GM19372 (cell line): ENCODE data around the gene TNN.
"Not testable (repeated sequence)": the region's sequence is repeated elsewhere in the genome, so short reads cannot be mapped to it uniquely, and the experiment has no call there.

Source experiments
- ATAC-seq: cut with Tn5 transposase; IDR thresholded peaks from one replicate; pipeline ENCODE4 v1.9.1; 2021; ENCODE audit warnings: mild to moderate bottlenecking, low read depth, moderate library complexity; ENCODE audit not compliant: unreplicated experiment

Gene TNN

GRCh38 chr1:175102166-175102565, 34.5 kb downstream of the TNN start:
- ATAC-seq, result not testable (repeated sequence)

GRCh38 chr1:175106536-175106935, 38.9 kb downstream of the TNN start:
- not testable (repeated sequence) for ATAC-seq

GRCh38 chr1:175108331-175108820, 40.7 kb downstream of the TNN start:
- ATAC-seq, result not testable (repeated sequence)

GRCh38 chr1:175114996-175115395, 47.4 kb downstream of the TNN start:
- no peak for ATAC-seq

GRCh38 chr1:175116210-175116798, 48.7 kb downstream of the TNN start:
- ATAC-seq, result no peak

GRCh38 chr1:175116903-175117302, 49.3 kb downstream of the TNN start:
- no peak for ATAC-seq

GRCh38 chr1:175118375-175119367, 51.0 kb downstream of the TNN start:
- ATAC-seq, result no peak

GRCh38 chr1:175120511-175120910, 52.9 kb downstream of the TNN start:
- no peak for ATAC-seq

- no peak for ATAC-seq
These were observed 57.2 kb downstream of the TNN start for GRCh38 chr1:175124861-175125260.

- ATAC-seq, result no peak
These were observed 58.7 kb downstream of the TNN start for GRCh38 chr1:175126347-175126746.

- ATAC-seq, result no peak
These were observed 59.9 kb downstream of the TNN start for GRCh38 chr1:175127565-175127964.

GRCh38 chr1:175128523-175128922, 60.9 kb downstream of the TNN start:
- ATAC-seq, result no peak

GRCh38 chr1:175129182-175129581, 61.5 kb downstream of the TNN start:
- ATAC-seq, result no peak

GRCh38 chr1:175129644-175129996, 62.0 kb downstream of the TNN start:
- ATAC-seq, result no peak

GRCh38 chr1:175129997-175130648, 62.5 kb downstream of the TNN start:
- ATAC-seq, result no peak

- ATAC-seq, result no peak
These were observed 63.0 kb downstream of the TNN start for GRCh38 chr1:175130649-175131045.

- ATAC-seq, result no peak
These were observed 63.5 kb downstream of the TNN start for GRCh38 chr1:175131095-175131494.

GRCh38 chr1:175132436-175132835, 64.8 kb downstream of the TNN start:
- no peak for ATAC-seq

- no peak for ATAC-seq
These were observed 66.2 kb downstream of the TNN start for GRCh38 chr1:175133673-175134435.

GRCh38 chr1:175134500-175134899, 66.9 kb downstream of the TNN start:
- no peak for ATAC-seq
